Peyer's patch (tissue), 4 donors: ENCODE measurements around the gene SFTPA1. TPM values are rescaled to one million over a fixed set of nuclear protein-coding genes. Genes with fewer than 3 reads are reported as not detected.
"Not testable (repeated sequence)": the region's sequence is repeated elsewhere in the genome, so short reads cannot be mapped to it uniquely, and the experiment has no call there.

ENCODE experiments used
- DNase-seq, 3 donors: peaks; one replicate each; pipeline ENCODE4 v3.0.0-alpha.2; 2017 to 2019
- H3K27ac ChIP-seq, 4 donors: fragments of 200-600 bp; sonication (generic); one replicate each; pipeline ENCODE4 v1.5.1; 2016 to 2019
- H3K27me3 ChIP-seq, 2 donors: fragments of 200-600 bp; sonication (generic); one replicate each; pipeline ENCODE4 v1.5.1; 2019
- H3K36me3 ChIP-seq, 3 donors: fragments of 200-600 bp; sonication (generic); one replicate each; pipeline ENCODE4 v1.5.1; 2016 to 2019
- H3K4me1 ChIP-seq, 4 donors: fragments of 200-600 bp; sonication (generic); one replicate each; pipeline ENCODE4 v1.5.1; 2016 to 2019
- H3K4me3 ChIP-seq, 4 donors: fragments of 200-600 bp; sonication (generic); 1 replicate in 3 of 4; 2 replicates in 1 of 4; pipeline ENCODE4 v1.5.1; 2016 to 2019; ENCODE audit warnings: mild to moderate bottlenecking in 1 of 4
- H3K9me3 ChIP-seq, 4 donors: fragments of 200-600 bp; sonication (generic); one replicate each; pipeline ENCODE4 v1.5.1; 2016 to 2019; ENCODE audit warnings: mild to moderate bottlenecking in 1 of 4
- POLR2A ChIP-seq, 2 donors: fragments of 450-650 bp; IDR thresholded peaks; one replicate each; pipeline ENCODE4 v1.5.1; 2017; ENCODE audit warnings: antibody characterized with exemption in 2 of 2, mild to moderate bottlenecking in 2 of 2, moderate library complexity in 2 of 2
- total RNA-seq, 4 donors: library from RNA; depleted of rRNA; stranded (reverse); fragments of >200 nt; gene quantifications; one replicate each; pipeline ENCODE4 v1.1.0, GENCODE V29; 2016
- TF ChIP-seq, protein P1 (sequence below), 6 experiments: fragments of 450-650 bp in 4 of 6; fragments of 200-600 bp in 2 of 6; sonication (generic) in 1 of 6; IDR thresholded peaks; one replicate each; pipeline ENCODE4 v1.5.1; 2017 to 2019; ENCODE audit warnings: antibody characterized with exemption in 6 of 6, mild to moderate bottlenecking in 3 of 6, moderate library complexity in 1 of 6

SFTPA1 gene
- total RNA-seq, 4 donors from 2014 or later: not detected

- H3K36me3 ChIP-seq: no peaks in the 10 kb centered on the region
- TF ChIP-seq POLR2A (IDR thresholded peaks at IDR 0.05): no peak
- TF ChIP-seq, protein P1, sequence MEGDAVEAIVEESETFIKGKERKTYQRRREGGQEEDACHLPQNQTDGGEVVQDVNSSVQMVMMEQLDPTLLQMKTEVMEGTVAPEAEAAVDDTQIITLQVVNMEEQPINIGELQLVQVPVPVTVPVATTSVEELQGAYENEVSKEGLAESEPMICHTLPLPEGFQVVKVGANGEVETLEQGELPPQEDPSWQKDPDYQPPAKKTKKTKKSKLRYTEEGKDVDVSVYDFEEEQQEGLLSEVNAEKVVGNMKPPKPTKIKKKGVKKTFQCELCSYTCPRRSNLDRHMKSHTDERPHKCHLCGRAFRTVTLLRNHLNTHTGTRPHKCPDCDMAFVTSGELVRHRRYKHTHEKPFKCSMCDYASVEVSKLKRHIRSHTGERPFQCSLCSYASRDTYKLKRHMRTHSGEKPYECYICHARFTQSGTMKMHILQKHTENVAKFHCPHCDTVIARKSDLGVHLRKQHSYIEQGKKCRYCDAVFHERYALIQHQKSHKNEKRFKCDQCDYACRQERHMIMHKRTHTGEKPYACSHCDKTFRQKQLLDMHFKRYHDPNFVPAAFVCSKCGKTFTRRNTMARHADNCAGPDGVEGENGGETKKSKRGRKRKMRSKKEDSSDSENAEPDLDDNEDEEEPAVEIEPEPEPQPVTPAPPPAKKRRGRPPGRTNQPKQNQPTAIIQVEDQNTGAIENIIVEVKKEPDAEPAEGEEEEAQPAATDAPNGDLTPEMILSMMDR (IDR thresholded peaks at IDR 0.05): no peak
- H3K27ac ChIP-seq: no peak overlapping the region
- no peaks in the 10 kb centered on the region for H3K4me1 ChIP-seq
- no peaks in the 10 kb centered on the region for H3K9me3 ChIP-seq
- H3K4me3 ChIP-seq: no peak overlapping the region
- DNase-seq: no peak
- H3K27me3 ChIP-seq: no peaks in the 10 kb centered on the region
Observed at GRCh38 chr10:79588800-79589199, 21.9 kb upstream of the SFTPA1 start.

- no peak for DNase-seq
- H3K36me3 ChIP-seq: no peaks in the 10 kb centered on the region
- peaks cover 0 to 3% (median 0%) of the 10 kb centered on the region in 4 donors for H3K9me3 ChIP-seq
- H3K27me3 ChIP-seq: no peaks in the 10 kb centered on the region
- H3K4me1 ChIP-seq: no peaks in the 10 kb centered on the region
- H3K4me3 ChIP-seq: no peak overlapping the region
- TF ChIP-seq POLR2A (IDR thresholded peaks at IDR 0.05): no peak
- TF ChIP-seq, protein P1 (IDR thresholded peaks at IDR 0.05): no peak
- no peak overlapping the region for H3K27ac ChIP-seq
Observed at GRCh38 chr10:79593377-79593776, 17.4 kb upstream of the SFTPA1 start.

DNA sequence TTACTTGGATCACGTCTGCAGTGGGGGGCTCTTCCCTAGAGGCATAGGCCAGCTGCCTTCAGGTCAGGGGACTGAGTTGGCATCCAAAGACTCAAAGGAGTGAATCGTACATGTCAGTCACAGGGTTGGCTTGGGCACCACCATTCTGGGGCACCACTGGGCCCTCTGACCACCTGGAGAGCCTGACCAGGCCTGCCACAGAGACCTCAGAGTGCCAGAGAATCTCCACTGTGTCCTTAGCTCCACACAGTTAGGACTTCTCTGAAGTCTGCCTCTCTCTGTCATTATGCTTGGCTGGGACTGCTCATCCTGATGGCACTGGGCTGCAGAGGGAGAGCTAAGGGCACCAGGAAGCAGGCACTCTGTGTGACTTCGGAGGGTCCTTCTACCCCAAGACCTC lies 16.2 kb upstream of the SFTPA1 start:
- H3K27ac ChIP-seq, H3K36me3 ChIP-seq, H3K4me3 ChIP-seq, H3K27me3 ChIP-seq, H3K4me1 ChIP-seq, DNase-seq, H3K9me3 ChIP-seq: not testable (repeated sequence)

DNA sequence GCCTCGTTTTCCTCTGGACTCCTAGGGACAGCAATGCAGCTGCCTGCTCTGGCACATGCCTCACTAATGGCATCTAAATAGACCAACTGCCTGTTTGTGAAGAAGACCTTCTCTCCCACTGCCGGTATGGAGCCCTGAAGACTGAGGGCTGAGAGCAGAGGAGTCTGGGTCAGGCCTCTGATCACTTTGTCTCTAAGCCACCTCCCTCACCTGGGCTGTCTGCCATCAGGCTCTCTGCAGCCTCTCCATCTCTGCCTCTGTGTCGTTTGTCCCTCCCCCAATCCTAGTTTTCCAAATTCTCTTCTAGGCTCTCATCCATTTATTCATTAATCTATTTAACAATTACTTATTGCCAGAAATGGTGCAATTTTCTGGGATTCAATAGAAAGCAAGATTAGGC lies 15.2 kb upstream of the SFTPA1 start:
- no peak for DNase-seq
- Histone ChIP-seq H3K4me3 (no peak overlapping the region), H3K27ac (no peak overlapping the region), H3K36me3 (no peaks in the 10 kb centered on the region), H3K9me3 (peaks cover 0 to 3% (median 0%) of the 10 kb centered on the region in 4 donors), H3K4me1 (no peaks in the 10 kb centered on the region), H3K27me3 (no peaks in the 10 kb centered on the region)
- no peak for TF ChIP-seq POLR2A (IDR thresholded peaks at IDR 0.05)
- TF ChIP-seq, protein P1 (IDR thresholded peaks at IDR 0.05): no peak

GRCh38 chr10:79599644-79600043 lies 11.1 kb upstream of the SFTPA1 start:
- H3K27ac ChIP-seq, H3K27me3 ChIP-seq, H3K36me3 ChIP-seq, DNase-seq, H3K4me1 ChIP-seq, H3K4me3 ChIP-seq, H3K9me3 ChIP-seq: not testable (repeated sequence)

DNA sequence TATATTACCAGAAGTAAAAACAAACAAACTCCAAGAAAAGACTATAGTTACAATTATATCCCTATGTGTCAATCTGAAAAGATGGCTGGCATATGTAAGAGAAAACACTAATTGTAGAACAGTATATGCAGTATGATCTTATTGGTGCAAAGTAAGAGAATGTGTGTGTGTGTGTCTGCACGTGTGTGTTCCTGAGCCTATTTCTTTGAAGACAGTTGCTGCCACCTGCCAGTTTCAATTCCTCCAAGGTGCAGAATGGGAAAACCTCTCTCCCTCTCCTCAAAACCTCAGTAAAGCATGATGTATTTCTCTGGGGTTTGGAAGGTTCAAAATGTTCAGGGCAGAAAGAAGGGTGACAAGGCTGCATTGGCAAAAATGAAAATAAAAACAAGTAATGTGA lies 8.8 kb upstream of the SFTPA1 start:
- no peak for DNase-seq
- no peak overlapping the region for H3K4me3 ChIP-seq
- no peaks in the 10 kb centered on the region for H3K36me3 ChIP-seq
- no peaks in the 10 kb centered on the region for H3K27me3 ChIP-seq
- H3K4me1 ChIP-seq: no peaks in the 10 kb centered on the region
- no peak for TF ChIP-seq POLR2A (IDR thresholded peaks at IDR 0.05)
- TF ChIP-seq, protein P1 (IDR thresholded peaks at IDR 0.05): no peak
- no peak overlapping the region for H3K27ac ChIP-seq
- peaks cover 0 to 3% (median 0%) of the 10 kb centered on the region in 4 donors for H3K9me3 ChIP-seq

- Histone ChIP-seq H3K27ac (no peak overlapping the region), H3K9me3 (peaks cover 0 to under 1% (median 0%) of the 10 kb centered on the region in 4 donors), H3K4me3 (no peak overlapping the region), H3K27me3 (no peaks in the 10 kb centered on the region), H3K4me1 (no peaks in the 10 kb centered on the region), H3K36me3 (no peaks in the 10 kb centered on the region)
- no peak for TF ChIP-seq POLR2A (IDR thresholded peaks at IDR 0.05)
- peak in 1 of 3 donors; percentile 12 for DNase-seq
Observed at GRCh38 chr10:79602953-79603352, 7.8 kb upstream of the SFTPA1 start.
